Measurements from ENCODE around the gene LRRC43. TPM values are rescaled to one million over a fixed set of nuclear protein-coding genes. Genes with fewer than 3 reads are reported as not detected.

LRRC43 gene
- total RNA-seq, 1 experiment from 2014 or later = 0.34 TPM

GRCh38 chr12:122140467-122141257 lies 42.3 kb upstream of the LRRC43 start:
- Histone ChIP-seq H3K4me3 (ENCODE audit: low read depth, low read length) (no peak overlapping the region), H3K36me3 (ENCODE audit: control insufficient read depth, insufficient read depth, low read length) (no peaks in the 10 kb centered on the region; the same call in none of the 2 replicates), H3K9me3 (no peaks in the 10 kb centered on the region), H3K27me3 (replicated peaks; ENCODE audit: control insufficient read depth, insufficient read depth, low read length) (no peaks in the 10 kb centered on the region), H3K4me1 (no peaks in the 10 kb centered on the region)
- Mint-ChIP-seq H3K36me3 (ENCODE audit: insufficient read depth, unreplicated experiment) (peaks cover 19% of the 10 kb centered on the region), H3K27me3 (ENCODE audit: insufficient read depth, unreplicated experiment) (no peaks in the 10 kb centered on the region), H3K4me1 (ENCODE audit: low read depth, unreplicated experiment) (no peaks in the 10 kb centered on the region), H3K27ac (ENCODE audit: unreplicated experiment) (no peak overlapping the region), H3K4me3 (ENCODE audit: unreplicated experiment) (no peak overlapping the region), H3K9me3 (ENCODE audit: unreplicated experiment) (no peaks in the 10 kb centered on the region)
- no peak for DNase-seq
- intact Hi-C loops (cut with micrococcal nuclease; ENCODE audit: unreplicated experiment) = no loop called here
- no TSS peak for BruUV-seq (replicated peaks)
- no peak for TF ChIP-seq CTCF (IDR thresholded peaks at IDR 0.05; ENCODE audit: insufficient read depth in 1 of 2, low read depth in 1 of 2, low read length in 1 of 2, severe bottlenecking in 1 of 2, unreplicated experiment in 1 of 2)
- ChIA-PET CTCF (interaction anchor here (0.5 kb wide), 1 partner anchor 63 kb away, joined by 3 read pairs; the partner anchor contains the start of gene B3GNT4), POLR2A (no interaction called here)

DNA sequence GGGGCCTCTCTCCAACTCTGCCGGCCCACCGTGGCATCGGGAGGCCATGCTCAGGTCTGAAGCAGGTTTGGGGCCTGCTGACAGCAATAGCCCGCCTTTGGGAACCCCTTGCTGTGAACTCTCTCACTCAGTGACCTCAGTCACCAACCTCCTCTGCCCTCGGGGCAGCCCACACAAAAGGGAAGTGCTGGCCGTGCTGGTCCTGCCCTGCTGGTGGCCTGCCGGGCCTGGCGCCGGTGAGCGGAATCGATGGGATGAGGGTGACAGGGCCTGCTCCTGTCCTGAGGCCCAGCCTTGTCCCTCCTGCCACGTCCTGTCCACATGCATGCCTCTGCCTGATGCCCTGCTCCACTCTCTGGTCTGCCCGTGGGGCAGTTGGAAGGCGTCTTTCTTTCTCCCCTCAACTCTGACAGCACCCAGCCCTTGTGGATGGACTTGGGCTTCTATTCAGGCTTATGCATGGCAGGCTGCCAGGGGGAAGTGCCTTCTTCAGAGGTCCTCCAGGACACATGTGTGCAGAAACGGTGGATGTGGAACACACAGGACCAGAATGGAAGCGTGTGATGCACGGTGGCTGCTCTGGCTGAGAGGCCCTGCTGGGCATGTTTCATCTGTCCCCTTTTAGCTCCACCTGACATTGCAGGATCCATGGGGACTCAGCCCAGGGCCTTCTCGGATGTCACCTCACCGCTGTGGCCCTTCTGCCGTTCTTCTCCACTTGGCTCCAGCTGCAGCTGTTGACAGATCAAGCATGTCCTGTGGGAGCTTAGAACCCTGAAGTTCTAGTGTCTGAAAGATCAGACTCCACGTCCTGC lies 40.8 kb upstream of the LRRC43 start:
- DNase-seq = no peak
- H3K27me3 ChIP-seq (replicated peaks; ENCODE audit: control insufficient read depth, insufficient read depth, low read length) = no peaks in the 10 kb centered on the region
- H3K4me3 ChIP-seq (ENCODE audit: low read depth, low read length) = no peak overlapping the region
- Mint-ChIP-seq H3K27ac (ENCODE audit: unreplicated experiment) (no peak overlapping the region), H3K36me3 (ENCODE audit: insufficient read depth, unreplicated experiment) (peaks cover 24% of the 10 kb centered on the region), H3K27me3 (ENCODE audit: insufficient read depth, unreplicated experiment) (no peaks in the 10 kb centered on the region), H3K4me1 (ENCODE audit: low read depth, unreplicated experiment) (no peaks in the 10 kb centered on the region), H3K4me3 (ENCODE audit: unreplicated experiment) (no peak overlapping the region), H3K9me3 (ENCODE audit: unreplicated experiment) (no peaks in the 10 kb centered on the region)
- BruUV-seq (replicated peaks) = no TSS peak
- H3K36me3 ChIP-seq (ENCODE audit: control insufficient read depth, insufficient read depth, low read length) = no peaks in the 10 kb centered on the region; the same call in none of the 2 replicates
- intact Hi-C loops (cut with micrococcal nuclease; ENCODE audit: unreplicated experiment) = no loop called here
- ChIA-PET POLR2A (no interaction called here), CTCF (no interaction called here)
- H3K9me3 ChIP-seq = no peaks in the 10 kb centered on the region
- no peaks in the 10 kb centered on the region for H3K4me1 ChIP-seq
- TF ChIP-seq CTCF (IDR thresholded peaks at IDR 0.05; ENCODE audit: insufficient read depth in 1 of 2, low read depth in 1 of 2, low read length in 1 of 2, severe bottlenecking in 1 of 2, unreplicated experiment in 1 of 2) = no peak

GRCh38 chr12:122142857-122143256 lies 40.1 kb upstream of the LRRC43 start:
- Mint-ChIP-seq H3K4me3 (ENCODE audit: unreplicated experiment) (no peak overlapping the region), H3K9me3 (ENCODE audit: unreplicated experiment) (no peaks in the 10 kb centered on the region), H3K36me3 (ENCODE audit: insufficient read depth, unreplicated experiment) (peaks cover 24% of the 10 kb centered on the region), H3K4me1 (ENCODE audit: low read depth, unreplicated experiment) (no peaks in the 10 kb centered on the region), H3K27ac (ENCODE audit: unreplicated experiment) (no peak overlapping the region), H3K27me3 (ENCODE audit: insufficient read depth, unreplicated experiment) (no peaks in the 10 kb centered on the region)
- H3K27me3 ChIP-seq (replicated peaks; ENCODE audit: control insufficient read depth, insufficient read depth, low read length) = no peaks in the 10 kb centered on the region
- no peaks in the 10 kb centered on the region for H3K4me1 ChIP-seq
- TF ChIP-seq CTCF (IDR thresholded peaks at IDR 0.05; ENCODE audit: insufficient read depth in 1 of 2, low read depth in 1 of 2, low read length in 1 of 2, severe bottlenecking in 1 of 2, unreplicated experiment in 1 of 2) = no peak
- no peaks in the 10 kb centered on the region; the same call in none of the 2 replicates for H3K36me3 ChIP-seq (ENCODE audit: control insufficient read depth, insufficient read depth, low read length)
- ChIA-PET POLR2A (no interaction called here), CTCF (no interaction called here)
- BruUV-seq (replicated peaks) = no TSS peak
- H3K9me3 ChIP-seq = no peaks in the 10 kb centered on the region
- no peak for DNase-seq
- intact Hi-C loops (cut with micrococcal nuclease; ENCODE audit: unreplicated experiment) = no loop called here
- no peak overlapping the region for H3K4me3 ChIP-seq (ENCODE audit: low read depth, low read length)
